Measurements from ENCODE around the gene WWTR1. TPM values are rescaled to one million over a fixed set of nuclear protein-coding genes. Genes with fewer than 3 reads are reported as not detected.

Gene WWTR1
- total RNA-seq, 2 experiments from 2014 or later: 0.22 to 0.30 TPM

- intact Hi-C loops (cut with DNase I, micrococcal nuclease): no loop called here
- ChIA-PET CTCF (interaction anchor here (0.7 kb wide), 1 partner anchor 9 kb away, joined by 3 read pairs; no protein-coding TSS in a partner anchor), POLR2A (no interaction called here)
- ATAC-seq (ENCODE audit: poor library complexity): no peak
- peaks cover 3 to 4% of the 10 kb centered on the region in 2 experiments for H3K27me3 ChIP-seq (ENCODE audit: control insufficient read depth in 1 of 2, insufficient read depth in 2 of 2, low read length in 2 of 2)
- peaks cover 17% of the 10 kb centered on the region for H3K27me3 Mint-ChIP-seq
- no peak overlapping the region for H3K4me3 Mint-ChIP-seq
- no peaks in the 10 kb centered on the region for H3K4me1 Mint-ChIP-seq (ENCODE audit: low read depth)
- H3K4me1 ChIP-seq (ENCODE audit: insufficient read depth, low read length): no peaks in the 10 kb centered on the region
- H3K36me3 ChIP-seq (ENCODE audit: insufficient read depth, low read length): no peaks in the 10 kb centered on the region
- no peak for TF ChIP-seq CTCF (IDR thresholded peaks at IDR 0.05)
- H3K36me3 Mint-ChIP-seq (ENCODE audit: low read depth): no peaks in the 10 kb centered on the region
- no peaks in the 10 kb centered on the region for H3K9me3 ChIP-seq (ENCODE audit: control insufficient read depth in 1 of 2, insufficient read depth in 1 of 2, low read length in 2 of 2)
- no peaks in the 10 kb centered on the region for H3K9me3 Mint-ChIP-seq
- DNase-seq: no peak
- no peak overlapping the region for H3K4me3 ChIP-seq (ENCODE audit: low read length)
- H3K27ac ChIP-seq (ENCODE audit: low read depth in 1 of 2, low read length in 2 of 2): no peak overlapping the region
- no peak overlapping the region for H3K27ac Mint-ChIP-seq
Measured at GRCh38 chr3:149559525-149559924, 98.3 kb downstream of the WWTR1 start.

- Histone ChIP-seq H3K36me3 (ENCODE audit: insufficient read depth, low read length) (no peaks in the 10 kb centered on the region), H3K27ac (ENCODE audit: low read depth in 1 of 2, low read length in 2 of 2) (no peak overlapping the region), H3K4me1 (ENCODE audit: insufficient read depth, low read length) (no peaks in the 10 kb centered on the region), H3K4me3 (ENCODE audit: low read length) (no peak overlapping the region), H3K9me3 (ENCODE audit: control insufficient read depth in 1 of 2, insufficient read depth in 1 of 2, low read length in 2 of 2) (no peaks in the 10 kb centered on the region), H3K27me3 (ENCODE audit: control insufficient read depth in 1 of 2, insufficient read depth in 2 of 2, low read length in 2 of 2) (peaks cover 0 to 4% of the 10 kb centered on the region in 2 experiments)
- intact Hi-C loops (cut with DNase I, micrococcal nuclease): no loop called here
- ATAC-seq (ENCODE audit: poor library complexity): no peak
- H3K4me3 Mint-ChIP-seq: no peak overlapping the region
- H3K36me3 Mint-ChIP-seq (ENCODE audit: low read depth): no peaks in the 10 kb centered on the region
- peaks cover 13% of the 10 kb centered on the region for H3K27me3 Mint-ChIP-seq
- H3K9me3 Mint-ChIP-seq: no peaks in the 10 kb centered on the region
- H3K4me1 Mint-ChIP-seq (ENCODE audit: low read depth): no peaks in the 10 kb centered on the region
- ChIA-PET POLR2A (no interaction called here), CTCF (no interaction called here)
- H3K27ac Mint-ChIP-seq: no peak overlapping the region
- no peak for TF ChIP-seq CTCF (IDR thresholded peaks at IDR 0.05)
- no peak for DNase-seq
Measured at GRCh38 chr3:149555927-149556326, 101.9 kb downstream of the WWTR1 start.

GRCh38 chr3:149554826-149555225 lies 103.0 kb downstream of the WWTR1 start:
- H3K4me3 ChIP-seq (ENCODE audit: low read length): no peak overlapping the region
- H3K9me3 ChIP-seq (ENCODE audit: control insufficient read depth in 1 of 2, insufficient read depth in 1 of 2, low read length in 2 of 2): no peaks in the 10 kb centered on the region
- H3K4me1 ChIP-seq (ENCODE audit: insufficient read depth, low read length): no peaks in the 10 kb centered on the region
- H3K27me3 Mint-ChIP-seq: peaks cover 7% of the 10 kb centered on the region
- no peak overlapping the region for H3K27ac Mint-ChIP-seq
- DNase-seq (no peak), ATAC-seq (ENCODE audit: poor library complexity) (no peak)
- no peaks in the 10 kb centered on the region for H3K36me3 Mint-ChIP-seq (ENCODE audit: low read depth)
- no peaks in the 10 kb centered on the region for H3K4me1 Mint-ChIP-seq (ENCODE audit: low read depth)
- H3K27me3 ChIP-seq (ENCODE audit: control insufficient read depth in 1 of 2, insufficient read depth in 2 of 2, low read length in 2 of 2): no peaks in the 10 kb centered on the region
- no peaks in the 10 kb centered on the region for H3K36me3 ChIP-seq (ENCODE audit: insufficient read depth, low read length)
- POLR2A ChIA-PET: no interaction called here
- CTCF ChIA-PET: interaction anchor here (1.2 kb wide), 1 partner anchor 16 kb away, joined by 3 read pairs; no protein-coding TSS in a partner anchor
- intact Hi-C loops (cut with DNase I, micrococcal nuclease): no loop called here
- H3K27ac ChIP-seq (ENCODE audit: low read depth in 1 of 2, low read length in 2 of 2): no peak overlapping the region
- no peaks in the 10 kb centered on the region for H3K9me3 Mint-ChIP-seq
- H3K4me3 Mint-ChIP-seq: no peak overlapping the region
- TF ChIP-seq CTCF (IDR thresholded peaks at IDR 0.05): no peak

All from CD4-positive, alpha-beta T cell (primary cell).